GM21717 (cell line): ENCODE measurements around the gene FFAR2.
"Not testable (repeated sequence)": the region's sequence is repeated elsewhere in the genome, so short reads cannot be mapped to it uniquely, and the experiment has no call there.

Experiments
- ATAC-seq: cut with Tn5 transposase; IDR thresholded peaks from one replicate; pipeline ENCODE4 v1.9.1; 2021; ENCODE audit warnings: mild to moderate bottlenecking, moderate library complexity; ENCODE audit not compliant: unreplicated experiment

Gene FFAR2

DNA sequence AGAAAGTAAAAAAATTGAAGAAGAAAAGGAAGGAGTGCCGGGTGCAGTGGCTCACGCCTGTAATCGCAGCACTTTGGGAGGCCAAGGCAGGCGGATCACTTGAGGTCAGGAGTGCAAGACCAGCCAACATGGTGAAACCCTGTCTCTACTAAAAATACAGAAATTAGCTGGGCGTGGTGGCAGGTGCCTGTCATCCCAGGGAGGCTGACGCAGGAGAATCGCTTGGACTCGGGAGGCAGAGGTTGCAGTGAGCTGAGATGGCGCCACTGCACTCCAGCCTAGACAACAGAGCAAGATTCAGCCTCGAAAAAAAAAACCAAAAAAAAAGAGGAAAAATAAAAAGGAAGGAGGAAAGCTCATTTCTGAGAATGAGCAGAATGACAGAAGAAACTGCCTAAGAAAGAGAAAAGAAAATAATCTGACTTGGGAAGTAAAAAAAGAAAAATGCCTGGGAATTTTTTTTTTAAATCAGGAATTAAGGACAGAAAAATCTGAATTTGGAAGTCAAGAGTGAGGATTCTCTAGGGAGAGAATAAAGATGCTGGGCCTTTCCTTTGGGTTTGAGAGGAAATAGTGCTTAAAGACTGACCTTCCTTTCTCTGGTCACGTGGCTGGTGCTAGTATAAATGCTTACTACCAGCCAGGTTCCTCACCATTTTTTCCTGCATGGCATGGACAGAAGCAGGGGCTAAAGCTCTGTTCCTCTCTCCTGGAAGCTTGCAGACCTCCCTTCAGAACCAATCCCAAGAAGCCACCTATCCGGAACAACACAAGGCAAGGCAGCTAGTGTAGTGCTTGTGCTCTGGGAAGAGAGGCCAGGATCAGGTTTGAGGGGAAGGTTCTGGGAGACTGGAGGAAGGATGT is at the start of gene FFAR2:
TSS of gene FFAR2 (plus strand) at position 652 of the 864 bp plus-strand sequence. CDS start 1,458 bp downstream, outside the sequence.
- no peak for ATAC-seq

DNA sequence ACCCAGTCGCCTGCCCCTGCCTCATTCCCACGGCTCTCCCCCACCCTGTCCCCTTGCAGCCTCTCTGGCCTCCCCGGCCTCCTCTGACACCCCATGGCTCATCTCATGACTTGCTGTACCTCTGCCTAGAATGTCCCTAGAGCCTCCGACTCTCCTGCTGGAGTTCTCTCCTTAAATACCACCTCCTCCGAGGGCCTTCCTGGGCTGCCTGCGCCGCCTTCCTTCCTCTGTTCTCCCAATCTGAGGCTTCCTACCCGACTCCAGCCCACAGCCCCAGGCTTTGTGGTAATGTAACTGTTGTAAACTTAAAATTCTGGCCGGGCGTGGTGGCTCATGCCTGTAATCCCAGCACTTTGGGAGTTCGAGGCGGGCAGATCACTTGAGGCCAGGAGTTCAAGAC is 49.5 kb upstream of the FFAR2 start:
- ATAC-seq, result no peak

DNA sequence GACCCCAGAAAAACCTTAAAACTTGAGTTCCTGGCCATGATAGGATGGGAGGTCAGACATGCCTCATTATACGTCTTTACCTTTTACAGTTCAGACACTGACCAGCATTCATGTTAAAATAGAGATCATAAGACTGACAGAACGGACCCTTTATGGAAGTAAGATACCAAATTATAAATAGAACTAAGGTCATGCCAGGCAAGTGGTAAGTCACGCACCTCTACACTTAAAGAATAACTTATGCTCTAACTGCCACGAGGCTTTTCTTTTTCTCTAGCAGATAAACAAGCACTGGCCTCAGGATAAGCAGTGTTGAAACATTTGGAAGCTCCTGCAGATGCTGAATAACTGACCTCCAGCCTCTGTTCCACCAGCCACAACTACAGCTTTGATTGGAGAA is 48.8 kb upstream of the FFAR2 start:
- no peak for ATAC-seq

DNA sequence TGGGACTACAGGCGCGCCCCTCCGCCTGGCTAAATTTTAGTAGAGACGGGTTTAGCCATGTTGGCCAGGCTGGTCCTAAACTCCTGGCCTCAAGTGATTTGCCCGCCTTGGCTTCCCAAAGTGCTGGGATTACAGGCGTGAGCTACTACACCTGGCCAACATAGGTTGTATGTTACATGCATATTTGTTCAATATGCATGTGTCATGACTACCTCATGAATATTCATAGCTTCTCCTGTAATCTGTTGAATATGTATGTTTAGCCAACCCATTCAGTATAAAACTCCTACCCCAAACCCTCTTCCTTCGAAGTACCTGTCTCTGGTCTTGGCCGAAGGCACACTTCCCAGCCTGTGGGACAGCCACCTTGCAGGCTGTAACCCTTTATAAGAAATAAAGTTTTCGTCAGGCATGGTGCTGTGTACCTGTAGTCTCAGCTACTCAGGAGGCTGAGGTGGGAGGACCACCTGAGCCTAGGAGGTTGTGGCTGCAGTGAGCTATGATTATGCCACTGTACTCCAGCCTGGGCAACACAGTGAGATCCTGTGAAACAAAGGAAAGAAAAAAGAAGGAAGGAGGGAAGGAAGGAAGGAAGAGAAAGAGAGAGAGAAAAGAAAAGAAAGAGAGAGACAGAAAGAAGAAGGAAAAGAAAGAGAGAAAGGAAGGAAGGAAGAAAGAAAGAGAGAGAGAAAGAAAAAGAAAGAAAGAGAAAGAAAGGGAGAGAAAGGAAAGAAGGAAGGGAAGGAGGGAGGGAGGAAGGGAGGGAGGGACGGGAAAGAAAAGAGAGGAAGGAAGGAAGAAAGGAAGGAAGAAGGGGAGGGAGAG is 47.9 kb upstream of the FFAR2 start:
- no peak for ATAC-seq

DNA sequence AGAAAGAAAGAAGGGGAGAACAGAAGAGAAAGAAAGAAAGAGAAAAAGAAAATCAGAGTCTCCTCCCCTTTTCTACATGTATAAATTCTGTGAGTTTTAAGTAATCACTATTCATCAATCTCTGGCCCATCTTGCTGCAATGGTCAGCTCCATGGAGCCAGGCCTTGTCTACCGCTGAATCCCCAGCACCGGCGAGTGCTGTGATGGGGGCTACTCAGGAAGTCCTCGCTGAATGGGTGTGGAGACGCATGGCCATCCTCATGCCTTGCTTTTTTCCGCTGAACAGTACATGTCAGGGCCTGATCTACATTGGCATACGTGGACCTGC is 47.3 kb upstream of the FFAR2 start:
- ATAC-seq, result no peak

DNA sequence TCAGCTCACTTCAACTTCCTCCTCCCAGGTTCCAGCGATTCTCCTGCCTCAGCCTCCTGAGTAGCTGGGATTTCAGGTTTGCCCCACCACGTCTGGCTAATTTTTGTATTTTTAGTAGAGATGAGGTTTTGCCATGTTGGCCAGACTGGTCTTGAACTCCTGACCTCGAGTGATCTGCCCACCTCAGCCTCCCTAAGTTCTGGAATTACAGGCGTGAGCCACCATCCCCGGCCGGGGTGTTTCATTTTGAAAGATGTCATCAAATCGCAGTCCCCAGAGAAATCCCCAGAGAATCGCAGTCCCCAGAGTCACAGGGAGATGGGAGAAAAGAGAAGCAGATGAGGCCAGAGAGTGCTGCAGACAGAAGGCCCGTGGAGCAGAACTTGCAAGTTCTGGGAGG is 46.6 kb upstream of the FFAR2 start:
- ATAC-seq, result not testable (repeated sequence)

DNA sequence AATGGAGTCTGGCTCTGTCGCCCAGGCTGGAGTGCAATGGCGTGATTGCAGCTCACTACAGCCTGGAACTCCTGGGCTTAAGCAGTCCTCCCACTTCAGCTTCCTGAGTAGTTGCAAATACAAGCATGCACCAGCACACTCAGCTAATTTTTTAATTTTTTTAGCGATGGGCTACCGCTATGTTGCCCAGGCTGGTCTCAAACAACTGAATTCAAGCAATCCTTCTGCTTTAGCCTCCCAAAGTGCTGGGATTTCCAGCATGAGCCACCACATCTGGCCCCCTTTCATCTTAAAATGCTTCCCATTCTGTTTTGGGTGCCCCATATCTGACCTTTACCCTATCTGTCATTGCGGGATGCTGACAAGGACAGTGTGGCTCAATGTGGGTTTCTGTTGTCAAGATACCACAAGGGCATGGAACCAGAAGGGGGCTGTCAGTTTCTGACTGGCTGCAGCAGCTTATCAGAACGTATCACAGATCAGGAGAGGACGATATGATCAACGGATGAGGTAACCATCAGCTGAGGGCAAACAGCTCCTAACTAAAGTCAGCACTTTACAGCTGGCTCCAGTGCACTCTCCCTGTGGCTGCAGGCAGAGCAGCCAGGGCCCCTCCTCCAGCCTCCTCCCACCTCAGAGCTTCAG is 44.8 kb upstream of the FFAR2 start:
- ATAC-seq, result no peak

DNA sequence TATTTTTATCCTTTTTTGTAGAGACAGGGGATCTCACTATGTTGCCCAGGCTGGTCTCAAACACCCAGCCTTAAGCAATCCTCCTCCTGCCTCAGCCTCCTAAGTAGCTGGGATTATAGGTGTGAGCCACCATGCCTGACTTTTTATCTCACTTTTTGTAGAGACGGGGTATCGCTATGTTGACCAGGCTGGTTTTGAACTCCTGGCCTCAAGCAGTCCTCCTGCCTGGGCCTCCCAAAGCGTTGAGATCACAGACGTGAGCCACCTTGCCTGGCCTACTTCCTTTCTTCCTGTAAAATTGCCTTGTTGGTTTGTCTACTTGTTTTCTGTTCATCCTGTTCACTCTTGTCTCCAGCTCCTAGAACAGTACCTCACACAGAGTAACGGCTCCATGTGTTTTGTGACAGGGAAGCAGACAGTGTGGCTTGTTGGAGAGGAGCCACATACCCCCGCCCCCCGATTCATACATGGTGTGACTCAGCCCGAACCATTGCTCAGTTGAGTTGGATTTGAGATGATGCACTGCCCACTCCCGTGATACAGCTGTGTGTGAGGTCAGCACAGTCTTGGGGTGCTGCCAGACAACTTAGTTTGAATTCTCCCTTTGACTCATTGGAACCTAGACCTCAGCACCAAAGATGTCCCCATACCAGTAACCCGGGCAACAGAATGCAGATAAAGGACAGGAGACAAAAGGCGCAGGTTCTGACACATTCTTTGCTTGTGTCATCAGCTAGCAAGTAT is 43.0 kb upstream of the FFAR2 start:
- no peak for ATAC-seq

DNA sequence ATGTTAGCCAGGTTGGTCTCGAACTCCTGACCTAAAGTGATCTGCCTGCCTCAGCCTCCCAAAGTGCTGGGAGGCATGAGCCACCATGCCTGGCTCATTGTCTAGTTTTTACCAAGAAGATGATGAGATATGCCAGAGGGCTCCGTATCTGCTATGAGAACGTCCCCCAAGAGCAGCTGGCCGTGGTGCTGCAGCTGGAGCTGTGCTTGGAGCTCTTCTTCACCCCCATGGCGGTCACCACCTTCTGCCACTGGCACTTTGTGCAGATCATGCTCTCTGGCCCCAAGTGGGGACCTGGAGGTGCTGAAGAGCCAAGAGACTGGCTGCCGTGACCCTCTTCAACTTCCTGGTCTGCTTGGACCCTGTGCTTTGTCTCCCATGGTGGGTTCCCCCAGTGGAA is 40.4 kb upstream of the FFAR2 start:
- ATAC-seq, result no peak

DNA sequence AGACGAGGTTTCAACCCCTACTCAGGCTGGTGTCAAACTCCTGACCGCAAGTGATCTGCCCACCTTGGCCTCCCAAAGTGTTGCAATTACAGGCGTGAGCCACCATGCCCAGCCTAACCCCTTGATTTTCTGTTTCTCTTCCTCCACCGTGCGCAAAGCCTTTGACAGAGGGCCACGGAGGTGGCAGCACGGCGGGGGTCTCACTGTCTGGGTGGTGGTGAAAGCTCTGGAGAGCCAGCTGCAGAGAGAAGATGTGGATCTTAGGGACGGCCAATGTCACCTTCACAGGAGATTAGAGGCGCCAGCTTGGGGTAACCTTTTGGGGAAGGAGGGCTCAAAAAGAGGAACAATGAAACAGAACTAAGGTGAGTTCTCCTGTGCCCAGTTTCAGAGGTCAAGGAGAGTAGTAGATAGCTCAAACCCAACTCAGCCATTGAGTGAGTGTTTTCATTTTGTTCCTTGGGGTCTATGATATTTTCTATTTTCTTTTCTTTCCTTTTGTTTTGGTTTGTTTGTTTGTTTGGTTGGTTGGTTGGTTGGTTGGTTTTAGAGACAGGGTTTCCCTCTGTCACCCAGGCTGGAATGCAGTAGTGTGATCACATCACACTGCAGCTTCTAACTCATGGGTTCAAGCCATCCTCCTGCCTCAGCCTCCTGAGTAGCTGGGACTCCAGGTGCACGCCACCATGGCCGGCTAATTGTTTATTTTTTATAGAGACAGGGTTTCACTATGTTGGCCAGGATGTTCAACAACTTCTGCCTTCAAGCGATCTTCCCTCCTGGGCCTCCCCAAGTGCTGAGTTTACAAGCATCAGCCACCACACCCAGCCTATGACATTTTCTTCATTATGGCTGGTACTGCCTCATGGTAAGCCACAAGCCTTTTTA is 39.5 kb upstream of the FFAR2 start:
- ATAC-seq, result peak; percentile 75

DNA sequence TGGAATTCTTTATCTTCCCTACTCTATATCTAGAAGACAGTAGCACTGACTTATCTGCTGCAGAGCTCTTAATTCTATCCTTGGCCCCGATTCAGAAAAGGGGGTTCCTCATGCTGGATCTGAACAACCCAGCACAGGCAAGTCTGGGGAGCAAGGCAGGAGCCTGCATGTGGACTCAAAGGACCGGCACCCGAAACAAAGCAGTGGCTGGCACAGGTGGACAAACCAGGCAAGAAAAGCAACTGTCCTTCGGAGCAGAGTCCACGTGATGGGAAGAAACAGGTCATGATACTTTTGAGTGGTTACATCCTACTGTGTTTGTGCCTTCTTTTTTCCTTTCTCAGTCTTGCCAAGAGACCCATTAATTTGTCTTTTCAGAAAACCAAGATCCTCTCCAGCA is 38.9 kb upstream of the FFAR2 start:
- ATAC-seq, result no peak

DNA sequence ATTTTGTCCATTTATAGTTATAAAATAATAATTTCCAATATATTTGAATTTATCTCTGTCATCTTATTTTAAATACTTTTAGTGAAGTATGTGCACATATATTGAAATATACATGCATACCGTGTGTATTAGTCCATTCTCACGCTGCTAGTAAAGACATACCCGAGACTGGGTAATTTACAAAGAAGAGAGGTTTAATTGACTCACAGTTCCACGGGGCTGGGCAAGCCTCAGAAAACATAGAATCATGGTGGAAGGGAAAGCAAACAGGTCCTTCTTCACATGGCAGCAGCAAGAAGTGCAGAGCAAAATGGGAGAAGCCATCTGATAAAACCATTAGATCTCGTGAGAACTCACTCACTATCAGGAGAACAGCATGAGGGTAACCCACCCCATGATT is 37.6 kb upstream of the FFAR2 start:
- no peak for ATAC-seq

DNA sequence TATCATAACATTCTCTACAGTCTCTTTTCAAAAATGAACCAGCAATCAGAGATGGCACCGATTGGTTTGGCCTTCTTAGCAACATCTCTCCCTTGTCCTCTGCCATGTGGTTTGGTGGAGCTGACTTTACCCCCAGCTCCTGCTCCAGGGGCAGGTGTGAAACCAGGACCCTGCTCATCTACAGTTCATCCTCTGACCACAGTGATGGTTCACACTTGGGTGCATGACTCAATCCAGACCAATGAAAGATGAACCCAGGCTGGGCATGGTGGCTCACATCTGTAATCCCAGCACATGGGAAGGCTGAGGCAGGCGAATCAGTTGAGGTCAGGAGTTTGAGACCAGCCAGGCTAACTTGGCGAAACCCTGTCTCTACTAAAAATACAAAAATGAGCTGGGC is 33.6 kb upstream of the FFAR2 start:
- ATAC-seq, result no peak

DNA sequence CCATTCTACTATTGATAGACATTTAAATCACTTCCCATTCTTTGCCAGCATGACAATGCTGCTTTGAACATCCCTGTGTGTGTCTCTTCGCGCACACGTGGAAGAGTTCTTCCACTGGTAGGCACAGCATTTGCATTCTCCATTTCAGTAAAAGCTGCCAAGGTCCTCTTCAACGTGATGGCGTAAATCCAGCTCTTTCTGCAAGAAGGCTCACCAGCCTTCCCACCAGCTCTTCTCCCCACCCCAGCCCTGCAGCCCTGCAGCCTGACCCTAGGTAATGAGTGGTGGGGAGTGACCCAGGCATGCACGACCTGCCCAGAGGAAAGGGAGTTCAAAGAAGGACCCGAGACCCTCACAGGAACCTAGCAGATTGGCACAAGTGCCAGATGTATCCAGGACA is 31.7 kb upstream of the FFAR2 start:
- ATAC-seq, result no peak

DNA sequence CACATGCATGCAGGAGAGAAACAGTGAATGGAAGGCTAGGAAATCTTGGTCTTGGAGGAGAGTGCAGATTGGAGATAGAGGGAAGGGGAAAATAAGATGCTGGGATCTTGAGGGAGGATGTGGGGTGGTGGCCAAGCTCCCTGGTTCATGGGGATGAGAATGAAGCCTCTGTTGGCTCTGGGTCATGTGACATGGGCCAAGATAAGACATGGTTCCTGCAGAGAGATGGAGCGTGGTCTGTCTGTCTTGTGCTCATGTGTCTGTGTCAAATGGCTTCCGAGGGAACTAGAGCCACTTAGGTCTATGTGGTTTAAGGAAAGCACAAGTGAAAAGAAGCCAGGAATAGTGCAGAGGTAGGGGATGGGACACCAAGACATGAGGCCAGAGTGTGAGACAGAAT is 30.8 kb upstream of the FFAR2 start:
- ATAC-seq, result no peak

DNA sequence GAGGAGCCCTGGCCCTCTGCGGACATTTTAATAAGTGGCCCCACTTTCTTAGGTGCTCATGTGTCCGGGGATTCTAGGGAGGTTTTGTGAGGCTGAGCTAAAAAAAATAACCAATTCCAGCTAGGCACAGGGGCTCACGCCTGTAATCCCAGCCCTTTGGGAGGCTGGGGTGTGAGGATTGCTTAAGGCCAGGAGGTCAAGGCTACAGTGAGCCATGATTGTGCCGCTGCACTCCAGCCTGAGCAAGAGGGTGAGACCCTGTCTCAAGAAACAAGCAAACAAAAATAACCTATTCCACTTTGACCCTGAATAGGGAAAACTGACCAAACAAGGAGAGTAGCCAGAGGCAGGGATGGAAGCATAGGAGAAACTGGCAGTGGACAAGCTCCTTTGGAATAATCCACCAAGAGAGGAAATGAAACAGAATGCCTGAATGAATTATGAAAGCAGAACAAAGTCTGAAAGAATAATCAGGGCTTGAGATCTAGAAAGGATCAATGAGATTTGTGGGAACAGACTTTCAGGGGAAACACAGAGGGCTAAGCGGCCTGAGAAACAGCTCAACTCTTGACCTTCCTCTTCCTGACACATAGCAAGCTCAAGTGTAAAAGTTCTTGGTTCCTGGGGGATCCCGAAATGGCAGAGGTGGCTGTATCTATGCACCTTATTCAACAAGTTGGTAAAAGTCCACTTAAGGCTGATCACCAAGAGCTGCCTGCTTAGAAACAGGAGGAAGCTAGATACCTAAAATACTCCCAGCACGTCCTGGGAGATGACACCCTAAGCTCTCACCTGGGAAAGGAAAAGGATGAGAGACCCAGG is 30.1 kb upstream of the FFAR2 start:
- ATAC-seq, result no peak

DNA sequence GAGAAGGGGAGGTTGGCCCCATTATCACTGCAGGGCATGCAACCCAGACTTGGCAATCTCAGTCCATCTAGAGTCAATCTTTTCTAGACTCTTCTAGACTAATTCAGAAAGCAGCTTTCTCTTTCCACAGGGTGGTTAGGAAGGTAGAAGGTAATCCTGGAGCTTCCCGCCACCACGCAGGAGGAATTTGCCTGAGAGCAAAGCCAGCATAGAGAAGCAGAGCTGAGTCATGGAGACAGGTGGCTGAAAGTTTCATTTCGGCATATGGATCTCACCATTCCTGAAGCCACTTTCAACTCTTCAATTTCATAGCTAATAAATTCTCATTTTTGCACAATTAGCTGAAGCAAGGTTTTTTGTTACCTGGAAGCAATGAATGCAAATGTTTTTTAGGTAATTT is 29.0 kb upstream of the FFAR2 start:
- ATAC-seq, result no peak

DNA sequence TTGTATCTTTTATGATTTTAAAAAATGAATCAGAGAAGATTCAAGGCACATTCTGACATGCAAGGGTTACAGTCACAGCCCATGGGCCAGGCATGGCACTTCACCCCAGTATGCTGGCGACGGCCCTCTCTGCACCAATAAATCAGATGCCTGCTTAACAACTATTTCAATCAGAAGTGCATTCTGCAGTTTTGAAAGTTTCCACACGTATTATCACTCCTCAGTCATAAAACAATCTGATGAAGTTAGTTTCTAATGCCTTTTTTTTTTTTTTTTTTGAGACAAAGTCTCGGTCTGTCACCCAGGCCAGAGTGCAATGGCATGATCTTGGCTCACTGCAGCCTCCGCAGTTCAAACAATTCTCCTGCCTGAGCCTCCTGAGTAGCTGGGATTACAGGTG is 28.3 kb upstream of the FFAR2 start:
- ATAC-seq, result no peak

DNA sequence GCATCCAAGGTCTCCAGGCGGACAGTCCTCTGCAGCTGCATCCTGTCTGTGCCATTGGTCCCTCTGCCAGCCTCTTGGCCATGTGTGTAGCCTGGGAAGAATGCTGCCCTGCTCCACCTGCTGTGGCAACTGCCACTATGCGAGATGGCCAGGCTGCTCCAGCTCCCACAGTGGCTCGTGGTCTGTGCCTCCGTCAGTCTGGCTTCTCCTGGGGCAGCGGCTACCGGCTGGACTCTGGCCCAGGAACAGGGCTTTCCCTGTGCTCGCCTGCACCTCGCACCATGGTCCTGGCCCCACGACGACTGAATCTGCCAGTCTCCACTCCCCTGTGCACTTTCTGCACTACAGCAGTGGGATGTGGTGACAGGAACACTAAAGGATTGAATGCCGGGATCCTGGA is 26.7 kb upstream of the FFAR2 start:
- ATAC-seq, result no peak
